ENCODE results near the gene C6orf58.

Gene C6orf58

GRCh38 chr6:127585123-127585522, 8.1 kb downstream of the C6orf58 start:
- no peak for TF ChIP-seq CTCF (IDR thresholded peaks at IDR 0.05; ENCODE audit: low read length)
- no peak for TF ChIP-seq EZH2 (IDR thresholded peaks at IDR 0.05; ENCODE audit: borderline replicate concordance, low read length)
- Histone ChIP-seq H3K36me3 (ENCODE audit: insufficient read depth, low read length) (no peaks in the 10 kb centered on the region), H3K27me3 (ENCODE audit: insufficient read depth, low read length) (no peaks in the 10 kb centered on the region), H3K9ac (ENCODE audit: low read length) (no peak overlapping the region), H4K20me1 (ENCODE audit: insufficient read depth, low read length) (no peaks in the 10 kb centered on the region), H3F3A (ENCODE audit: insufficient read depth, low read length) (no peaks in the 10 kb centered on the region), H3K4me2 (ENCODE audit: low read length) (no peak overlapping the region), H3K9me3 (ENCODE audit: low read length) (no peaks in the 10 kb centered on the region), H3K79me2 (ENCODE audit: insufficient read depth, low read length) (no peaks in the 10 kb centered on the region), H3K4me1 (ENCODE audit: insufficient read depth, low read length, severe bottlenecking) (no peaks in the 10 kb centered on the region), H3K27ac (ENCODE audit: low read depth, low read length, poor library complexity, severe bottlenecking) (no peak overlapping the region), H3K9me2 (ENCODE audit: low read depth, low read length) (no peaks in the 10 kb centered on the region), H3K4me3 (ENCODE audit: low read depth, low read length, poor library complexity, severe bottlenecking) (no peak overlapping the region), H2AFZ (ENCODE audit: low read length) (no peak overlapping the region)

GRCh38 chr6:127586372-127586771, 9.4 kb downstream of the C6orf58 start:
- Histone ChIP-seq H4K20me1 (ENCODE audit: insufficient read depth, low read length) (no peaks in the 10 kb centered on the region), H3K4me3 (ENCODE audit: low read depth, low read length, poor library complexity, severe bottlenecking) (no peak overlapping the region), H2AFZ (ENCODE audit: low read length) (no peak overlapping the region), H3K4me2 (ENCODE audit: low read length) (no peak overlapping the region), H3K36me3 (ENCODE audit: insufficient read depth, low read length) (no peaks in the 10 kb centered on the region), H3K27me3 (ENCODE audit: insufficient read depth, low read length) (no peaks in the 10 kb centered on the region), H3K9me3 (ENCODE audit: low read length) (no peaks in the 10 kb centered on the region), H3K9ac (ENCODE audit: low read length) (no peak overlapping the region), H3F3A (ENCODE audit: insufficient read depth, low read length) (no peaks in the 10 kb centered on the region), H3K79me2 (ENCODE audit: insufficient read depth, low read length) (no peaks in the 10 kb centered on the region), H3K27ac (ENCODE audit: low read depth, low read length, poor library complexity, severe bottlenecking) (no peak overlapping the region), H3K4me1 (ENCODE audit: insufficient read depth, low read length, severe bottlenecking) (no peaks in the 10 kb centered on the region), H3K9me2 (ENCODE audit: low read depth, low read length) (no peaks in the 10 kb centered on the region)
- TF ChIP-seq CTCF (IDR thresholded peaks at IDR 0.05; ENCODE audit: low read length) (no peak), EZH2 (IDR thresholded peaks at IDR 0.05; ENCODE audit: borderline replicate concordance, low read length) (no peak)

GRCh38 chr6:127587875-127588274, 10.9 kb downstream of the C6orf58 start:
- Histone ChIP-seq H3K27me3 (ENCODE audit: insufficient read depth, low read length) (no peaks in the 10 kb centered on the region), H3K27ac (ENCODE audit: low read depth, low read length, poor library complexity, severe bottlenecking) (no peak overlapping the region), H3K9ac (ENCODE audit: low read length) (no peak overlapping the region), H3K4me1 (ENCODE audit: insufficient read depth, low read length, severe bottlenecking) (no peaks in the 10 kb centered on the region), H3K9me3 (ENCODE audit: low read length) (no peaks in the 10 kb centered on the region), H3F3A (ENCODE audit: insufficient read depth, low read length) (no peaks in the 10 kb centered on the region), H3K36me3 (ENCODE audit: insufficient read depth, low read length) (no peaks in the 10 kb centered on the region), H3K4me3 (ENCODE audit: low read depth, low read length, poor library complexity, severe bottlenecking) (no peak overlapping the region), H4K20me1 (ENCODE audit: insufficient read depth, low read length) (no peaks in the 10 kb centered on the region), H3K4me2 (ENCODE audit: low read length) (no peak overlapping the region), H2AFZ (ENCODE audit: low read length) (no peak overlapping the region), H3K79me2 (ENCODE audit: insufficient read depth, low read length) (no peaks in the 10 kb centered on the region), H3K9me2 (ENCODE audit: low read depth, low read length) (no peaks in the 10 kb centered on the region)
- TF ChIP-seq CTCF (IDR thresholded peaks at IDR 0.05; ENCODE audit: low read length) = no peak
- no peak for TF ChIP-seq EZH2 (IDR thresholded peaks at IDR 0.05; ENCODE audit: borderline replicate concordance, low read length)

Measured in OCI-LY1 (cell line).